ENCODE data around the gene MACF1. TPM values are rescaled to one million over a fixed set of nuclear protein-coding genes. Genes with fewer than 3 reads are reported as not detected.

MACF1 gene
- total RNA-seq, 1 experiment from 2014 or later = 103 TPM

DNA sequence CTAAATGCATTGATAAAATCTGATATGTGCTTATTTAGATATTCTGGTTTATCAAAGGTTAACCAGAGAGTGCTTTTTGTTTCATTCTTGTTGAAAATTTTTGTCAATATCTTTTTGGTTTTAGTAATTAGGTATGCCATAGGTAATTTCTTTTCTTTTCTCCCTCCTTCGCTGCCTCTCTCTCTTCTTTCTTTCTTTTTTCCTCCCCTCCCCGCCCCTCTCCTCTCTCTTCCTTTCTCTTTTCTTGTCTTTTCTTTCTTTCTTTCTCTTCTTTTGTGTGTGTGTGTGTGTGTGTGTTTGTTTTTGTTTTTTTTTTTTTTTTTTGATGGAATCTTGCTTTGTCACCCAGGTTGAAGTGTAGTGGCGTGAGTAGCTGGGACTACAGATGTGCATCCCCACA is 14.4 kb upstream of the MACF1 start:
- Histone ChIP-seq H2AFZ (ENCODE audit: low read length) (no peak overlapping the region), H3F3A (ENCODE audit: low read length, unreplicated experiment) (peaks cover 13% of the 10 kb centered on the region), H3K4me1 (ENCODE audit: insufficient read depth, low read length) (peaks cover 76% of the 10 kb centered on the region), H3K79me2 (ENCODE audit: low read length) (peaks cover 77% of the 10 kb centered on the region), H3K9me3 (ENCODE audit: low read length) (no peaks in the 10 kb centered on the region), H3K27me3 (ENCODE audit: low read length) (no peaks in the 10 kb centered on the region), H3K36me3 (ENCODE audit: low read depth, low read length) (no peaks in the 10 kb centered on the region), H3K4me3 (ENCODE audit: low read length) (no peak overlapping the region), H3K9me2 (replicated peaks; ENCODE audit: low read length) (no peaks in the 10 kb centered on the region), H3K9ac (ENCODE audit: low read length) (no peak overlapping the region), H3K27ac (ENCODE audit: low read length) (peak overlapping the region; percentile 53), H4K20me1 (ENCODE audit: low read length) (no peaks in the 10 kb centered on the region), H3K4me2 (ENCODE audit: low read length) (peak overlapping the region; percentile 23)
- BruUV-seq (replicated peaks) = no TSS peak
- no peak for DNase-seq
- no peak for TF ChIP-seq EZH2phosphoT487 (IDR thresholded peaks at IDR 0.05; ENCODE audit: borderline replicate concordance, low read length)
- TF ChIP-seq, protein P1, sequence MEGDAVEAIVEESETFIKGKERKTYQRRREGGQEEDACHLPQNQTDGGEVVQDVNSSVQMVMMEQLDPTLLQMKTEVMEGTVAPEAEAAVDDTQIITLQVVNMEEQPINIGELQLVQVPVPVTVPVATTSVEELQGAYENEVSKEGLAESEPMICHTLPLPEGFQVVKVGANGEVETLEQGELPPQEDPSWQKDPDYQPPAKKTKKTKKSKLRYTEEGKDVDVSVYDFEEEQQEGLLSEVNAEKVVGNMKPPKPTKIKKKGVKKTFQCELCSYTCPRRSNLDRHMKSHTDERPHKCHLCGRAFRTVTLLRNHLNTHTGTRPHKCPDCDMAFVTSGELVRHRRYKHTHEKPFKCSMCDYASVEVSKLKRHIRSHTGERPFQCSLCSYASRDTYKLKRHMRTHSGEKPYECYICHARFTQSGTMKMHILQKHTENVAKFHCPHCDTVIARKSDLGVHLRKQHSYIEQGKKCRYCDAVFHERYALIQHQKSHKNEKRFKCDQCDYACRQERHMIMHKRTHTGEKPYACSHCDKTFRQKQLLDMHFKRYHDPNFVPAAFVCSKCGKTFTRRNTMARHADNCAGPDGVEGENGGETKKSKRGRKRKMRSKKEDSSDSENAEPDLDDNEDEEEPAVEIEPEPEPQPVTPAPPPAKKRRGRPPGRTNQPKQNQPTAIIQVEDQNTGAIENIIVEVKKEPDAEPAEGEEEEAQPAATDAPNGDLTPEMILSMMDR (conservative IDR thresholded peaks at IDR 0.05; ENCODE audit: low read depth, low read length) = no peak
- no peak for TF ChIP-seq EZH2 (IDR thresholded peaks at IDR 0.05; ENCODE audit: low read length, unreplicated experiment)
- no peak for ATAC-seq
- intact Hi-C loops (cut with micrococcal nuclease) = loop anchor here (10.0 kb wide), 1 partner anchor 205 kb away; no protein-coding TSS in a partner anchor
- CTCF ChIA-PET = interaction anchor here (1.0 kb wide), 1 partner anchor 13 kb away, joined by 4 read pairs; no protein-coding TSS in a partner anchor
- POLR2A ChIA-PET (ENCODE audit: unreplicated experiment) = interaction anchor here (0.8 kb wide), 1 partner anchor 32 kb away, joined by 4 read pairs; no protein-coding TSS in a partner anchor

DNA sequence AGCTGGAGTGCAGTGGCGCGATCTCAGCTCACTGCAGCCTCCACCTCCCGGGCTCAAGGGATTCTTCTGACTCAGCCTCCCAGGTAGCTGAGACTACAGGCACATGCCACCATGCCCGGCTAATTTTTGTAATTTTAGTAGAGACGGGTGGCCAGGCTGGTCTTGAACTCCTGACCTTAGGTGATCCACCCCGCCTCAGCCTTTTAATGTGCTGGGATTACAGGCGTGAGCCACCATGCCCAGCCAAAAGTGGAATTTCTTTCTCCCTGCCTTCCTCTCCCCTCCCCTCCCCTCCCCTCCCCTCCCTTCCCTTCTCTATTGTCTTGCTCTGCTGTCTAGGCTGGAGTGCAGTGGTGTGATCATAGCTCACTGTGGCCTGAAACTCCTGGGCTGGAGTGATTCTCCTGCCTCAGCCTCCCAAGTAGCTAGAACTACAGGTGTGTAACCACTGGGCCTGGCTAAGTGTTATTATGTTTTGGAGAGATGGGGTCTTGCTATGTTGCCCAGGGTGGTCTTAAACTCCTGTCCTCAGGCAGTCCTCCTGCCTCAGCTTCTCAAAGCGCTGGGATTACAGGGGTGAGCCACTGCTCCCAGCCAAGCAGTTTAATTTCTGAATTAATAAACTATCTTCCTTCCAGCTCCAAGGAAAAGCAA is 10.0 kb upstream of the MACF1 start:
- H3K4me3 ChIP-seq (ENCODE audit: low read length) = no peak overlapping the region
- H4K20me1 ChIP-seq (ENCODE audit: low read length) = no peaks in the 10 kb centered on the region
- H3K4me2 ChIP-seq (ENCODE audit: low read length) = peak overlapping the region; percentile 54
- no peaks in the 10 kb centered on the region for H3K36me3 ChIP-seq (ENCODE audit: low read depth, low read length)
- BruUV-seq (replicated peaks) = no TSS peak
- H3K9me2 ChIP-seq (replicated peaks; ENCODE audit: low read length) = no peaks in the 10 kb centered on the region
- intact Hi-C loops (cut with micrococcal nuclease) = loop anchor here (10.0 kb wide), 1 partner anchor 200 kb away; no protein-coding TSS in a partner anchor
- H3K79me2 ChIP-seq (ENCODE audit: low read length) = peaks cover 73% of the 10 kb centered on the region
- TF ChIP-seq EZH2phosphoT487 (IDR thresholded peaks at IDR 0.05; ENCODE audit: borderline replicate concordance, low read length) = no peak
- TF ChIP-seq, protein P1 (conservative IDR thresholded peaks at IDR 0.05; ENCODE audit: low read depth, low read length) = no peak
- H3K27ac ChIP-seq (ENCODE audit: low read length) = peak overlapping the region; percentile 40
- no peak overlapping the region for H2AFZ ChIP-seq (ENCODE audit: low read length)
- ATAC-seq (no peak), DNase-seq (no peak)
- no peaks in the 10 kb centered on the region for H3K9me3 ChIP-seq (ENCODE audit: low read length)
- H3F3A ChIP-seq (ENCODE audit: low read length, unreplicated experiment) = peaks cover 15% of the 10 kb centered on the region
- ChIA-PET POLR2A (ENCODE audit: unreplicated experiment) (no interaction called here), CTCF (interaction anchor here (0.8 to 1.2 kb wide), 2 partner anchors 10 to 64 kb away, joined by 3 to 6 read pairs; no protein-coding TSS in a partner anchor)
- H3K27me3 ChIP-seq (ENCODE audit: low read length) = no peaks in the 10 kb centered on the region
- H3K4me1 ChIP-seq (ENCODE audit: insufficient read depth, low read length) = peaks cover 70% of the 10 kb centered on the region
- no peak overlapping the region for H3K9ac ChIP-seq (ENCODE audit: low read length)

Data from PC-3 (cell line).